GM23248 (cell line): Measurements from ENCODE around the gene SERPINA4.
"Not testable (repeated sequence)": the region's sequence is repeated elsewhere in the genome, so short reads cannot be mapped to it uniquely, and the experiment has no call there.

ENCODE experiments used
- EZH2 ChIP-seq: fragments of 200-600 bp; sonication (generic); IDR thresholded peaks from 2 replicates; pipeline ENCODE4 v1.6.1; 2018; ENCODE audit warnings: antibody characterized with exemption, mild to moderate bottlenecking; ENCODE audit not compliant: insufficient read depth, poor library complexity, severe bottlenecking
- EZH2phosphoT487 ChIP-seq: fragments of 200-600 bp; sonication (generic); IDR thresholded peaks from 2 replicates; pipeline ENCODE4 v1.6.1; 2018; ENCODE audit warnings: antibody characterized with exemption, moderate library complexity, mild to moderate bottlenecking, low read depth; ENCODE audit not compliant: insufficient read depth

- not testable (repeated sequence) for TF ChIP-seq EZH2, EZH2phosphoT487
Observed at GRCh38 chr14:94577472-94577871, 16.2 kb downstream of the SERPINA4 start.
